ENCODE results near the gene ADCK2. TPM values are rescaled to one million over a fixed set of nuclear protein-coding genes. Genes with fewer than 3 reads are reported as not detected.
"Not testable (repeated sequence)": the region's sequence is repeated elsewhere in the genome, so short reads cannot be mapped to it uniquely, and the experiment has no call there.

The ADCK2 gene
- total RNA-seq, 1 donor from 2014 or later, result 15.1 TPM

GRCh38 chr7:140723006-140723405 is 50.3 kb downstream of the ADCK2 start:
- Histone ChIP-seq H3K4me1 (ENCODE audit: control insufficient read depth in 3 of 3, insufficient read depth in 3 of 3, low read length in 3 of 3) (no peaks in the 10 kb centered on the region), H3K9me3 (ENCODE audit: control insufficient read depth in 3 of 3, low read length in 3 of 3) (no peaks in the 10 kb centered on the region), H3K4me3 (ENCODE audit: low read length in 3 of 3) (no peak overlapping the region), H3K36me3 (ENCODE audit: control insufficient read depth in 3 of 3, insufficient read depth in 3 of 3, low read length in 3 of 3) (no peaks in the 10 kb centered on the region), H3K27ac (ENCODE audit: low read depth, low read length) (no peak overlapping the region), H3K9ac (ENCODE audit: low read depth in 1 of 3, low read length in 3 of 3) (no peak overlapping the region), H3K27me3 (ENCODE audit: control insufficient read depth in 3 of 3, insufficient read depth in 3 of 3, low read length in 3 of 3) (no peaks in the 10 kb centered on the region)

GRCh38 chr7:140723574-140723973 is 50.8 kb downstream of the ADCK2 start:
- H3K9ac ChIP-seq (ENCODE audit: low read depth in 1 of 3, low read length in 3 of 3), result no peak overlapping the region
- no peak overlapping the region for H3K4me3 ChIP-seq (ENCODE audit: low read length in 3 of 3)
- no peaks in the 10 kb centered on the region for H3K9me3 ChIP-seq (ENCODE audit: control insufficient read depth in 3 of 3, low read length in 3 of 3)
- no peak overlapping the region for H3K27ac ChIP-seq (ENCODE audit: low read depth, low read length)
- H3K36me3 ChIP-seq (ENCODE audit: control insufficient read depth in 3 of 3, insufficient read depth in 3 of 3, low read length in 3 of 3), result no peaks in the 10 kb centered on the region
- no peaks in the 10 kb centered on the region for H3K4me1 ChIP-seq (ENCODE audit: control insufficient read depth in 3 of 3, insufficient read depth in 3 of 3, low read length in 3 of 3)
- H3K27me3 ChIP-seq (ENCODE audit: control insufficient read depth in 3 of 3, insufficient read depth in 3 of 3, low read length in 3 of 3), result no peaks in the 10 kb centered on the region

DNA sequence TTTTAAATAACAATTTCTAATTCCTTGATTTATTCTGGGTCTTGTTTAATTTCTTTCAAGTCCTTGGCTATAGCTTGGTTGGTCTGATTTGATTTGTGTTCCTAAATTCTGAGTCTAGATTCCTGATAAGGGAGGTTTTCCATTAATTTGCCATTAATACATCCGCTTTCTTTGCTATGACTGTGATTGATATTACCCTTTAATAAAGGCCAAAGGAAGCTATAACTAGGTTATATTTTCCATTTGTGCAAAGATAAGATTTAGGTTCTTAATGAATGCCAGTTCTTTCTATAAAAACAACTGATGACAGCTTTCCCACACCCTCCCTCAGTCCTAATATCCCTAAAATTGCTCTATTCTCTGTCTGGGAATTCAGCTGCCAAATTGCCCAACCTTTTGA is 52.0 kb downstream of the ADCK2 start:
- Histone ChIP-seq H3K27me3 (ENCODE audit: control insufficient read depth in 3 of 3, insufficient read depth in 3 of 3, low read length in 3 of 3) (no peaks in the 10 kb centered on the region), H3K9ac (ENCODE audit: low read depth in 1 of 3, low read length in 3 of 3) (no peak overlapping the region), H3K36me3 (ENCODE audit: control insufficient read depth in 3 of 3, insufficient read depth in 3 of 3, low read length in 3 of 3) (no peaks in the 10 kb centered on the region), H3K4me3 (ENCODE audit: low read length in 3 of 3) (no peak overlapping the region), H3K9me3 (ENCODE audit: control insufficient read depth in 3 of 3, low read length in 3 of 3) (no peaks in the 10 kb centered on the region), H3K4me1 (ENCODE audit: control insufficient read depth in 3 of 3, insufficient read depth in 3 of 3, low read length in 3 of 3) (no peaks in the 10 kb centered on the region), H3K27ac (ENCODE audit: low read depth, low read length) (no peak overlapping the region)

- Histone ChIP-seq H3K27ac (ENCODE audit: low read depth, low read length) (no peak overlapping the region), H3K27me3 (ENCODE audit: control insufficient read depth in 3 of 3, insufficient read depth in 3 of 3, low read length in 3 of 3) (no peaks in the 10 kb centered on the region), H3K9me3 (ENCODE audit: control insufficient read depth in 3 of 3, low read length in 3 of 3) (no peaks in the 10 kb centered on the region), H3K36me3 (ENCODE audit: control insufficient read depth in 3 of 3, insufficient read depth in 3 of 3, low read length in 3 of 3) (no peaks in the 10 kb centered on the region), H3K9ac (ENCODE audit: low read depth in 1 of 3, low read length in 3 of 3) (no peak overlapping the region), H3K4me3 (ENCODE audit: low read length in 3 of 3) (no peak overlapping the region), H3K4me1 (ENCODE audit: control insufficient read depth in 3 of 3, insufficient read depth in 3 of 3, low read length in 3 of 3) (no peaks in the 10 kb centered on the region)
Observed at GRCh38 chr7:140726281-140726680, 53.5 kb downstream of the ADCK2 start.

DNA sequence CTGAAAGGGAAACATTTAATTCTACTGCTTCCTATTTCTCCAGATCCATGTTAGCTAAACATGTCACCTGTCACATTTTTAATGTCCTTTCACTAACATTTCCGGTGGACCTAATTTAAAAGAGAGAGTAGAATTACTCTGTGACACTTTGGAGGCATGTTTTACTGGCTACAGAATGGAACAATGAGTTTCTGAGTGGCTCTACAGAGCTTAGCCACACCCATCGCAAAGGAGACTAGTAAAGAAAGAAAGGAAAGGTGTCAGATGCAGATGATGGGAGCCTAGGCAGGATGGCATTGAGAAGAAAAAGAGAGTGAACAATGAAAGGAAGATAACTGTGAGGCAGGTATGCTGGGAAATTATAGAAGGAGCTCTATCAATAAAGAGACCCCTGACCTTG is 59.7 kb downstream of the ADCK2 start:
- Histone ChIP-seq H3K36me3 (ENCODE audit: control insufficient read depth in 3 of 3, insufficient read depth in 3 of 3, low read length in 3 of 3) (peaks cover 0 to 4% (median 0%) of the 10 kb centered on the region in 3 donors), H3K27me3 (ENCODE audit: control insufficient read depth in 3 of 3, insufficient read depth in 3 of 3, low read length in 3 of 3) (no peaks in the 10 kb centered on the region), H3K4me1 (ENCODE audit: control insufficient read depth in 3 of 3, insufficient read depth in 3 of 3, low read length in 3 of 3) (no peaks in the 10 kb centered on the region), H3K9me3 (ENCODE audit: control insufficient read depth in 3 of 3, low read length in 3 of 3) (no peaks in the 10 kb centered on the region), H3K27ac (ENCODE audit: low read depth, low read length) (no peak overlapping the region), H3K9ac (ENCODE audit: low read depth in 1 of 3, low read length in 3 of 3) (no peak overlapping the region), H3K4me3 (ENCODE audit: low read length in 3 of 3) (no peak overlapping the region)

DNA sequence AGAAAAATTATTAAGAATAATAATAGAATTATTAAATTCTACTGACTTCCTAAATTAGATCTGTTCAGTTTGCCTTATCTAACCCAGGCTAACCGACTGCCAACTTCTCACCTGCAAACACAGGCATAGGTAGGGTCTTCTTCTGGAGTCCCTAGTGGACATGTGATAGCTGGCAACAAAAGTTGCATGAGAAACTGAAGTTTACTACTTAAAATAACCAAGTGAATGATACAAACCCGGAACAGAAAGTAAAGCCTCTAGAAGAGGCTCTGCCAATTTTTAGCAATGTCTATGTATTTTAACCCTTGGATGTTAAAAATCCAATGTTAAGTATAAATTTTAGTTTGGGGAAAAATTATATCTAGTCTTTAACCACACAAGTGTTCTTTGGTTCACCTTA is 61.4 kb downstream of the ADCK2 start:
- Histone ChIP-seq H3K36me3 (ENCODE audit: control insufficient read depth in 3 of 3, insufficient read depth in 3 of 3, low read length in 3 of 3) (peaks cover 0 to 12% (median 3%) of the 10 kb centered on the region in 3 donors), H3K9me3 (ENCODE audit: control insufficient read depth in 3 of 3, low read length in 3 of 3) (no peaks in the 10 kb centered on the region), H3K27ac (ENCODE audit: low read depth, low read length) (no peak overlapping the region), H3K27me3 (ENCODE audit: control insufficient read depth in 3 of 3, insufficient read depth in 3 of 3, low read length in 3 of 3) (no peaks in the 10 kb centered on the region), H3K4me1 (ENCODE audit: control insufficient read depth in 3 of 3, insufficient read depth in 3 of 3, low read length in 3 of 3) (no peaks in the 10 kb centered on the region), H3K4me3 (ENCODE audit: low read length in 3 of 3) (no peak overlapping the region), H3K9ac (ENCODE audit: low read depth in 1 of 3, low read length in 3 of 3) (no peak overlapping the region)

DNA sequence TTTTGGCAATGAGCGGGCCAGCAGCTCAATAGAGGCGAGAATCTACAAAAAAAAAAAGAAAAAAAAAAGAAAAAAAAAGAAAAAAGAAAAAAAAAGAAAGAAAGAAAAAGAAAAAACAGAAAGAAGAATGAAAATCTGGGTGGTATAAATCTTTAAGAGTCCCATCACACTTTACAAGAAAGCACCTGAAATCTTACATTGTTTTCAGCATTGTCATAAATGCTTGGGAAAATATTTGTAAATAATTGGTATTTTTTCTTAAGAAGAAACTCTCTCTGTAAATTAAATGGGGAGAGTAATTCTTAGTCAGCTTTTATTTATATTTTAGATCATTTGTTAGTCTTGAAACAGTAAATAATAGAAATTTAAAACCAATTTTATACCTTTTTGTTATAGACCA is 62.0 kb downstream of the ADCK2 start:
- Histone ChIP-seq H3K4me1 (ENCODE audit: control insufficient read depth in 3 of 3, insufficient read depth in 3 of 3, low read length in 3 of 3) (no peaks in the 10 kb centered on the region), H3K4me3 (ENCODE audit: low read length in 3 of 3) (no peak overlapping the region), H3K9me3 (ENCODE audit: control insufficient read depth in 3 of 3, low read length in 3 of 3) (no peaks in the 10 kb centered on the region), H3K27ac (ENCODE audit: low read depth, low read length) (no peak overlapping the region), H3K27me3 (ENCODE audit: control insufficient read depth in 3 of 3, insufficient read depth in 3 of 3, low read length in 3 of 3) (no peaks in the 10 kb centered on the region), H3K36me3 (ENCODE audit: control insufficient read depth in 3 of 3, insufficient read depth in 3 of 3, low read length in 3 of 3) (peaks cover 2 to 17% (median 7%) of the 10 kb centered on the region in 3 donors), H3K9ac (ENCODE audit: low read depth in 1 of 3, low read length in 3 of 3) (no peak overlapping the region)

GRCh38 chr7:140738280-140738679 is 65.5 kb downstream of the ADCK2 start:
- H3K9ac ChIP-seq (ENCODE audit: low read depth in 1 of 3, low read length in 3 of 3), result no peak overlapping the region
- H3K36me3 ChIP-seq (ENCODE audit: control insufficient read depth in 3 of 3, insufficient read depth in 3 of 3, low read length in 3 of 3), result peaks cover 2 to 19% (median 8%) of the 10 kb centered on the region in 3 donors
- H3K4me3 ChIP-seq (ENCODE audit: low read length in 3 of 3), result no peak overlapping the region

DNA sequence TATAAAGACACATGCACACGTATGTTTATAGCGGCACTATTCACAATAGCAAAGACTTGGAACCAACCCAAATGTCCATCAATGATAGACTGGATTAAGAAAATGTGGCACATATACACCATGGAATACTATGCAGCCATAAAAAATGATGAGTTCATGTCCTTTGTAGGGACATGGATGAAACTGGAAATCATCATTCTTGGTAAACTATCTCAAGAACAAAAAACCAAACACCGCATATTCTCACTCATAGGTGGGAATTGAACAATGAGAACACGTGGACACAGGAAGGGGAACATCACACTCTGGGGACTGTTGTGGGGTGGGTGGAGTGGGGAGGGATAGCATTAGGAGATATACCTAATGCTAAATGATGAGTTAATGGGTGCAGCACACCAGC is 70.5 kb downstream of the ADCK2 start:
- H3K9ac ChIP-seq (ENCODE audit: low read depth in 1 of 3, low read length in 3 of 3); H3K27me3 ChIP-seq (ENCODE audit: control insufficient read depth in 3 of 3, insufficient read depth in 3 of 3, low read length in 3 of 3); H3K27ac ChIP-seq (ENCODE audit: low read depth, low read length); H3K4me1 ChIP-seq (ENCODE audit: control insufficient read depth in 3 of 3, insufficient read depth in 3 of 3, low read length in 3 of 3); H3K4me3 ChIP-seq (ENCODE audit: low read length in 3 of 3); H3K9me3 ChIP-seq (ENCODE audit: control insufficient read depth in 3 of 3, low read length in 3 of 3): not testable (repeated sequence)
- H3K36me3 ChIP-seq (ENCODE audit: control insufficient read depth in 3 of 3, insufficient read depth in 3 of 3, low read length in 3 of 3), result peaks cover 2 to 17% (median 8%) of the 10 kb centered on the region in 3 donors

More at GRCh38 chr7:140738280-140738679, 65.5 kb downstream of the ADCK2 start:
- Histone ChIP-seq H3K9me3 (ENCODE audit: control insufficient read depth in 3 of 3, low read length in 3 of 3) (no peaks in the 10 kb centered on the region), H3K27me3 (ENCODE audit: control insufficient read depth in 3 of 3, insufficient read depth in 3 of 3, low read length in 3 of 3) (no peaks in the 10 kb centered on the region), H3K27ac (ENCODE audit: low read depth, low read length) (no peak overlapping the region), H3K4me1 (ENCODE audit: control insufficient read depth in 3 of 3, insufficient read depth in 3 of 3, low read length in 3 of 3) (no peaks in the 10 kb centered on the region)

- H3K4me1 ChIP-seq (ENCODE audit: control insufficient read depth in 3 of 3, insufficient read depth in 3 of 3, low read length in 3 of 3), result no peaks in the 10 kb centered on the region
- no peak overlapping the region for H3K27ac ChIP-seq (ENCODE audit: low read depth, low read length)
- H3K9me3 ChIP-seq (ENCODE audit: control insufficient read depth in 3 of 3, low read length in 3 of 3), result no peaks in the 10 kb centered on the region
- no peak overlapping the region for H3K4me3 ChIP-seq (ENCODE audit: low read length in 3 of 3)
- H3K27me3 ChIP-seq (ENCODE audit: control insufficient read depth in 3 of 3, insufficient read depth in 3 of 3, low read length in 3 of 3), result no peaks in the 10 kb centered on the region
- H3K36me3 ChIP-seq (ENCODE audit: control insufficient read depth in 3 of 3, insufficient read depth in 3 of 3, low read length in 3 of 3), result peaks cover 3 to 13% (median 5%) of the 10 kb centered on the region in 3 donors
- H3K9ac ChIP-seq (ENCODE audit: low read depth in 1 of 3, low read length in 3 of 3), result no peak overlapping the region
Observed at GRCh38 chr7:140744005-140744404, 71.3 kb downstream of the ADCK2 start.

All from skeletal muscle tissue (tissue), 4 donors.